ENCODE results near the gene BPHL.

- TF ChIP-seq YY1 (IDR thresholded peaks at IDR 0.05; ENCODE audit: insufficient read depth, insufficient read length) (no peak), ZNF274 (IDR thresholded peaks at IDR 0.05; ENCODE audit: low read depth, low read length) (no peak), SUZ12 (IDR thresholded peaks at IDR 0.05; ENCODE audit: extremely low read depth, insufficient read depth, insufficient read length) (no peak)
These were observed 4.1 kb upstream of the BPHL start for GRCh38 chr6:3114377-3114776.
